ENCODE data around the gene F12.

Gene F12

GRCh38 chr5:177456591-177456964 is 47.2 kb upstream of the F12 start:
- Histone ChIP-seq H3K79me2 (ENCODE audit: insufficient read depth, low read depth) (no peaks in the 10 kb centered on the region), H3K4me3 (IDR thresholded peaks at IDR 0.05; ENCODE audit: insufficient read depth, low read depth, low read length) (no peak overlapping the region), H3K4me2 (no peak overlapping the region), H3K9ac (no peak overlapping the region), H3K27me3 (ENCODE audit: insufficient read depth, low read depth) (no peaks in the 10 kb centered on the region), H2AFZ (ENCODE audit: low read depth) (no peak overlapping the region), H3K4me1 (ENCODE audit: low read depth, poor library complexity, severe bottlenecking) (peaks cover 7% of the 10 kb centered on the region), H3K36me3 (ENCODE audit: insufficient read depth) (no peaks in the 10 kb centered on the region), H3K27ac (no peak overlapping the region), H4K20me1 (ENCODE audit: insufficient read depth) (no peaks in the 10 kb centered on the region)
- TF ChIP-seq CTCF (conservative IDR thresholded peaks at IDR 0.05; ENCODE audit: low read depth, low read length): 0 out of 2 replicates have a peak, but pooled peaks have one; percentile 23

DNA sequence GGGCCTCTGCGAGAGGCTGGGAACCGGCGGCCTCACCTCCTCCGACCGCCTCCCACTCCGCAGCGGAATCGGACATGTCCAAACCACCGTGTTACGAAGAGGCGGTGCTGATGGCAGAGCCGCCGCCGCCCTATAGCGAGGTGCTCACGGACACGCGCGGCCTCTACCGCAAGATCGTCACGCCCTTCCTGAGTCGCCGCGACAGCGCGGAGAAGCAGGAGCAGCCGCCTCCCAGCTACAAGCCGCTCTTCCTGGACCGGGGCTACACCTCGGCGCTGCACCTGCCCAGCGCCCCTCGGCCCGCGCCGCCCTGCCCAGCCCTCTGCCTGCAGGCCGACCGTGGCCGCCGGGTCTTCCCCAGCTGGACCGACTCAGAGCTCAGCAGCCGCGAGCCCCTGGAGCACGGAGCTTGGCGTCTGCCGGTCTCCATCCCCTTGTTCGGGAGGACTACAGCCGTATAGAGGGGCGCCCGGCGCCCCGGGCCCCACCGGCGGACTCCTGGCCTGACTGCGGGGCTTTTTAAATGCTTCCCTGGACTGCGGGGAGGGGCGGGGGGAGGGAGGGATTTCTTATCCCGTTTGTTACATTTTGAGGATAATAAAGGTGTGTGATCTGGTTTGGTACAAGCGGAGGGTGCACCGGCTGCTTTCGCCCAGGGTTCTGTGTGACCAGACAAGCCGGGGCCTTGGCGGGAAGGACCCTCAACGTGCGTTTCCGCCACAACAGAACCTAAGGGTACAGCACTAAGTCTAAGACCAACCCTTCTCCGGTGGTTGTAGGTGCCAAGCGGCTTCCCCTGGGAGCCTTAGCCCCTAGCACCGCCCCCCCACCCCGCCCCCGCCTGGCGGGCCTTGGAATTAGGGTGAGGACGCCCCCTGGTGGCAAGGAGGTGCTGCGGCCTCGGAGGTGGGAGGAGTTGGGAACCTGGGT is 46.6 kb upstream of the F12 start:
- peak overlapping the region; percentile 85; the same call in 1 of the 2 replicates for H3K9ac ChIP-seq
- no peaks in the 10 kb centered on the region for H4K20me1 ChIP-seq (ENCODE audit: insufficient read depth)
- H3K27me3 ChIP-seq (ENCODE audit: insufficient read depth, low read depth): no peaks in the 10 kb centered on the region
- H3K4me2 ChIP-seq: peak overlapping the region; percentile 48
- peak overlapping the region; percentile 71 for H3K27ac ChIP-seq
- peak; percentile 53; the same call in 1 of the 2 replicates for TF ChIP-seq CTCF (conservative IDR thresholded peaks at IDR 0.05; ENCODE audit: low read depth, low read length)
- peaks cover 7% of the 10 kb centered on the region for H3K4me1 ChIP-seq (ENCODE audit: low read depth, poor library complexity, severe bottlenecking)
- H2AFZ ChIP-seq (ENCODE audit: low read depth): peak overlapping the region; percentile 60; the same call in 1 of the 2 replicates
- no peak overlapping the region for H3K4me3 ChIP-seq (IDR thresholded peaks at IDR 0.05; ENCODE audit: insufficient read depth, low read depth, low read length)
- no peaks in the 10 kb centered on the region for H3K79me2 ChIP-seq (ENCODE audit: insufficient read depth, low read depth)
- H3K36me3 ChIP-seq (ENCODE audit: insufficient read depth): no peaks in the 10 kb centered on the region

GRCh38 chr5:177455036-177455660 is 45.8 kb upstream of the F12 start:
- H2AFZ ChIP-seq (ENCODE audit: low read depth): peak overlapping the region; percentile 60
- peak overlapping the region; percentile 85 for H3K9ac ChIP-seq
- H3K36me3 ChIP-seq (ENCODE audit: insufficient read depth): no peaks in the 10 kb centered on the region
- H3K27me3 ChIP-seq (ENCODE audit: insufficient read depth, low read depth): no peaks in the 10 kb centered on the region
- H3K4me2 ChIP-seq: peak overlapping the region; percentile 48
- H3K4me1 ChIP-seq (ENCODE audit: low read depth, poor library complexity, severe bottlenecking): peaks cover 7% of the 10 kb centered on the region
- no peaks in the 10 kb centered on the region for H3K79me2 ChIP-seq (ENCODE audit: insufficient read depth, low read depth)
- H3K27ac ChIP-seq: peak overlapping the region; percentile 71
- no peak overlapping the region for H3K4me3 ChIP-seq (IDR thresholded peaks at IDR 0.05; ENCODE audit: insufficient read depth, low read depth, low read length)
- H4K20me1 ChIP-seq (ENCODE audit: insufficient read depth): no peaks in the 10 kb centered on the region
- TF ChIP-seq CTCF (conservative IDR thresholded peaks at IDR 0.05; ENCODE audit: low read depth, low read length): peak; percentile 52

GRCh38 chr5:177454397-177455035 is 45.2 kb upstream of the F12 start:
- H3K4me1 ChIP-seq (ENCODE audit: low read depth, poor library complexity, severe bottlenecking): peaks cover 7% of the 10 kb centered on the region
- no peaks in the 10 kb centered on the region for H4K20me1 ChIP-seq (ENCODE audit: insufficient read depth)

More at GRCh38 chr5:177454397-177455035, 45.2 kb upstream of the F12 start:
- Histone ChIP-seq H3K36me3 (ENCODE audit: insufficient read depth) (no peaks in the 10 kb centered on the region), H3K4me2 (peak overlapping the region; percentile 36; the same call in 1 of the 2 replicates), H3K27me3 (ENCODE audit: insufficient read depth, low read depth) (no peaks in the 10 kb centered on the region), H3K9ac (peak overlapping the region; percentile 85), H3K79me2 (ENCODE audit: insufficient read depth, low read depth) (no peaks in the 10 kb centered on the region), H2AFZ (ENCODE audit: low read depth) (peak overlapping the region; percentile 60), H3K27ac (peak overlapping the region; percentile 71), H3K4me3 (IDR thresholded peaks at IDR 0.05; ENCODE audit: insufficient read depth, low read depth, low read length) (no peak overlapping the region)
- peak; percentile 42; the same call in 1 of the 2 replicates for TF ChIP-seq CTCF (conservative IDR thresholded peaks at IDR 0.05; ENCODE audit: low read depth, low read length)

Measured in KMS-11 (cell line).